HG02840 (cell line): ENCODE measurements around the gene AHDC1.

Experiments
- ATAC-seq: cut with Tn5 transposase; IDR thresholded peaks from one replicate; pipeline ENCODE4 v1.9.1; 2021; ENCODE audit warnings: mild to moderate bottlenecking, moderate library complexity, moderate number of reproducible peaks; ENCODE audit not compliant: unreplicated experiment, low FRiP score

Gene AHDC1

DNA sequence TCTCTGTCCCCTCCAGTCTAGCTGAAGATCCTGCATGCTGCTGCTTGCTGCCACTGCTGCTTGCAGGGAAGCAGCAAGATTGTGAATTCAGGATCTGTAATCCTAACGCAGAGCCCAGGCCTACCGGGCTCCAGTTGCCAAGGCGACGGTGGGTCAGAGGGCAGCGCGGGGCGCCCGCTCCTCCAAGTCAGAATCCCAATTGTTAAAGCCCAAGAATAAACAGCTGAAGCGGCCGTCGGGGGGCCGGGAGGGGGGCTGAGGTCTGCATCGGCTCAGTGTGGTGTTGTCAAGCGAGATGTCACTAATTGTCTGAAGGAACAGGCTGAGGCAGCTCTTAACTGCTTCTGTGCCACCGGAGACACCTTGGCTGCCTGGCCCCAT, 36.8 kb downstream of the AHDC1 start:
- no peak for ATAC-seq

DNA sequence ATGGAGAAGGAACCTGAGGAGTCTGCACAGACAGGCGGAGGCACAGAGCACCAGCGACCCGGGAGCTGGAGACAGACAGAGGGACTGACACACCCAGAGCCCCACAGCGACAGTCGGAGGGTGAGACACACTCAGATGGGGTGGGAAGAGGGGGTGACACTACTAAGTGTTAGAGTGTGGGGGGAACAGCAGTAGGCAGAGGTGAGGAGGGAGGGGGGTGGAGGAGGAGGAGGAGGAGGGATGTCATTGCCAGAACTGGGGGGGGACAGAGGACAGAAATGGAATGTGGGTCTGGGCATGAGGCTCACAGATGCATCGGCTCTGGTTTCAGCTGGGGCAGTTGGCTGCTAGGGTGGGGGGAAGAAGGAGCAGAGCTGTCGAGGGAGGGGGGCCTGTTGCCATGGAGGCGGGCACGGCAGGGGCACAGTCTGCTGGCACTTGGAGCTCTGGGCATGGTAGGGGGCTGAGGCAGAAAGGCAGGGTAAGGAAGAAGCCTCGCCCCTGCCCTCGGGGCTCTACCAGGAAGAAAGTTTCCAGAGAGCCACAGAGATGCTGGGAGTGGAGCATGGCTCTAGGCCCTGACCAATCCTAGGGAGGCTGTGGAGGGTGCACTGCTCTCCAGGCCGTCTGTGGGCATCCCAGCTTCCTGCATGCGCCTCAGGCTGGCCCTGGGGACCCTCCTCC, 37.3 kb downstream of the AHDC1 start:
- ATAC-seq, result no peak

DNA sequence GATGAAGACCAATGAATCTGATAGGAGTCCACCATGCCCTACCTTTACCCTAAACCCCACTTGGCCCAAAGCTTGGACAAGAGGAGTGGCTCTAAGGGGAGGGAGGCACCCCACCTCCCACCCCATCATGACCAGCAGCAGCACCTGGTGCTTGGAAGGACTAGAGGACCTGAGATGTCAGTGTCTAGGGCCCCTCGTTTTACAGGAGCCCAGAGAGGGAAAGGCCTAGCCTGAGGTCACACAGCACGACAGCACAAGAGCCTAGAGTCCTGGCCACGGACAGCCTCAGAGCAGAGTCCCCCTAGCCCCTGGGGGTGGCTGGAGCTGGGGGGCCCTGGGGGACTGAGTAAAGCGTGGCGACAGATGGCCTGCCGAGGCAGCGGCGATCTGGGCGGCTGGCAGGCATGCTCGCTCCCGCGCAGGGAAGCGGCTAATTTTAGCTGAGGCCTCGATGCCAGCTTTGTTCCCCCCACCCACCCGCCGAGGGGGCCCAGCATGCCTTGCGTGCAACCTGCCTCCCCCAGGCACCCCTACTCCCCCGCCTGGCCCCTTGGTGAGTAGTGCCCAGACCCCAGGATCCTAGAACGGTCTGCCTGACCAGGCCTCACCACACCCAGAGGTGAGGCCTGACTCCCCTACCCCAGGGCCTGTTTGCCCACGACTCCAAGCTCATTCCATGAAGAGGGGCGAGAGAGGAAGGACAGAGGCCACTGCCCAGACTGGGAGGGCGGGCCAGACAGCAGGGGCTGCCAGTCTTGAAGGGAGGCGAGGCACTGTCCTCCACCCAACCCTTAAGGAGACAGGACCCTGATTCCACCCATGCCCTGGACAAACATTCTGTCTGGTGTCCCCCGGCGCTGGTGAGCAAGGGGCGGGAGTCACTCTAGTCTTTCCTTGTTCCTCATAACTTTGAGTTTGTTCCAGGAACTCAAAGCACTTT, 39.0 kb downstream of the AHDC1 start:
- ATAC-seq, result no peak

DNA sequence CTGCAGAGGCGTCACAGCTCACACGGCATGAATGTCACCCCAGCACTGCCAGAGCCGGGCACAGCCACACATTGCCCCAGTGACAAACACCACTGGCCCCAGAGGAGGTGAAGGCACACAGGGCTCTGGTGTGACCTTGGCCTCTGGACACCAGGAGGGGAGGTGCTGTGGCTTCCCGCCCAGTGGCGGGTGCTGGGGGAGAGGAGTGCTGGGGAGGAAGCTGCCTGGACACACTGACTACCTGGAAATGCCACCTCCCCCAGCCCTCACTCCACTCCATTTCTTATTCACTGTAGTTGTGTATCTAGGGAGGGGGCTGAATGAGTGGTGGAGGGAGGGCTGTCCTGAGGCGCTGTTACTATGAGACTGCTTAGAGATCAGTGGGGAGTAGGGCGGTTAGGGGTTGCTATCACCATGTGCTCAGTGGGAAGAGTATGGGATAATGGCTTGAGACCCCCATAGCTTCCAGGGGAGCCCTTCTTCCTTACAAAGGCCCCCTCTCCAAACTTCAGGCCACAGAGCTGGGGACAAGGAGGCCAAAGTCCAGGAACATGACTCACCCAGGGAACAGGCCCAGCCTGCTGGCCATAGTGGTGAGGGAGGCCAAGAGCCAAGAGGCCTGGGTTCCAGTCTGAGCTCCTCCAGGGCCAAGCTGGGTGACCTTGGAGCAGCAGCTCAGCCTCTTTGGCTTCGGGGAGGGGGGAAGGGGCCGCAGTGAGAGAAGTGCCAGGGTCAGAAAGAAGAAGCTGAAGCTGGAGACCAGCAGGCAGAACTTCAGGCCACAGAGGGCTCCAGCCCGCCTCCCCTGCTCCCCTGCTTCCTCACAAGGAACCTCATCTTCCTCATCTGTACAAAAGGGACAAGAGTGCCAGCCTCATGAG, 40.1 kb downstream of the AHDC1 start:
- no peak for ATAC-seq

DNA sequence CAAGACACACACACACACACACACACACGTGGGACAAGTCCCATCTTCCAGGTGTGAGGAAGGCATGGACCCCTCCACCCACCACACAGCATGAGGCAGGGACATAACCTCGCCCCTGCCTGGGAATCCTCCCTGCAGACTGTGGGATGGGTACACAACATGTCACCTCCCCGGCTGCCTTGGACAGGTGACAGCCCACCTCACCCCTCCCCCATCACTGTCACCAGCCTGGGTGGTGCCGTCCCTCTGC, 40.7 kb downstream of the AHDC1 start:
- no peak for ATAC-seq

DNA sequence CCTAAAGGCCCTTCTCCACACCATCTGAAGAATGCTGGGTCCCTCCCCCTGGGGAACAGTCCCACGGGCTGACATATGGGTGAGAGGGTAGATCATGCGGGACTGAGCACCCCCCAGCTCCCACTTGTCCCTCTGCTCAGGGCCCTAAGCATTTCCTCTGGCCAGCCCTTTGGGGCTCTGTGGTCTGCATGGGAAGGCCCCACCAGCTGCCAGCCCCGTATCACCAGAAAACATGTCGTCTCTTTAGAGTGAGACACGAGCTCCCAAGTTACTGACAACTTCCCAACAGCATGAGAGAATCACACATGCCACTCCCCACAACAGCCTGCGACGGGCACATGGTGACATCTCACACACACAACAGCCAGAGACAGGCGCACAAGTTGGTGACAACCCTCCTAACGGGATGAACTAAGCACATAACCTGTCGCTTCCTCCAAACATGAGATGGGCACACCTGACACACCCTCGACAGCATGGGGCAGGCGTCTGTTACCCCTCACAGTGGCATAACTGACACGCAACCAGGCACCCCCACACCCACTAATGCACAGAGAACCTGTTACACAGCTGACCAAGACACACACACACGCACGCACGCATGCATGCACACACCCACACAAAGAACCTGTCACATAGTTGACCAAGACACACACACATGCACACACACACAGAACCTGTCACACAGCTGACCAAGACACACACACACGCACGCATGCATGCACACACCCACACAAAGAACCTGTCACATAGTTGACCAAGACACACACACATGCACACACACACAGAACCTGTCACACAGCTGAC, 41.2 kb downstream of the AHDC1 start:
- ATAC-seq, result no peak

DNA sequence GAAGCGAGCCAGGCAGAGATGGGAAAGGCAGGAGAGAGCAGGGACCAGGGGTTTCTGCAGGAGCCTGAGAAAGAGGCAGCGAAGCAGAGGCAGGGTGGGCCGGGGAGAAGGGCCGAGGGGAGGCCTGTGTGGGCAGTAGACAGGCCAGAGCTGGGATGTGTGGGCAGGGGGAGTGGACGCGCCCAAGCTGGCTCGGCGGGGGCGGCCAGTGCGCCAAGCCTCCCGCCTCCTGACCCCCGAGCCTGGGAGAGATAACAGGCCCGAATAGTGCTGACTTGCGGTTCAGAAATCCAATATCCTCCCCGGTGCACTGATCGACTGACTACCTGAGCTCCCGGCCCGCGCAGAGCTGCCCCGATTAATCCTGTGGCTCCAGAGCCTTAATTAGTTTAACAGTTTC, 41.9 kb downstream of the AHDC1 start:
- no peak for ATAC-seq

DNA sequence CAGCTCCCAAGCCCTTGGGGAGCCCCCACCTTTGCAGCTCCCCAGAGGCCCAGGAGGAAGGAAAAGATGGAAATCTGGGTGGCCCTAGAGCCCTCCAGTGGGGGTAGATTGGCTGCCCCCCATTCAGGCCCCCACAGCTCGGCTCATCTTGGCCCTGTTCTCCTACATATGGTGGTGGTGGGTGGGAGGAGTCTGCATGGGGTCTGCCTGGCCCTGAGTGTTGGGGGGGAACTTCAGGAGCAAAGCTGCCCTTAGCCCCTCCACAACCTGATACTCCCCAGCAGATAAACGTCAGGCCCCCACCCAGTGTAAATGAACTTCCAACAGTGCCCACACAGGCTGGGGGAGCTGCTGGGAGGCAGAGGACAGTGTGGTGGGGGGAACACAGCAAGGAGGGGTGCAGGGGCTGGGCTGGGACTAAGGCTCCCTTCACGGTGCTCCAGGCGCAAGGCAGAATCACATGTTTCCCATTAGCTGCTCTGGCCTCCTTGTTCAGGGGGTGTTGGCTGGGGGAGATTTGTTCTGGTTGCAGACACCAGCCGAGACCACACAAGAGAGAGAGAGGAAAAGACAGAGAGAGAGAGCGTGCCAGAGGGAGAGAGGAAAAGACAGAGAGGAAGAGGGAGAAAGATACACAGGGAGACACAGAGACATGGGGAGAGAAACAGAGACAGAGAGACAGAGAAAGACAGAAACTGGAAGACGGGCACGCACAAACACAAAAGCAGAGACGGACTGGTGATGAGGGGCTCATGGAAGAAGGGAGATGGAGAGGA, 42.6 kb downstream of the AHDC1 start:
- ATAC-seq, result no peak

DNA sequence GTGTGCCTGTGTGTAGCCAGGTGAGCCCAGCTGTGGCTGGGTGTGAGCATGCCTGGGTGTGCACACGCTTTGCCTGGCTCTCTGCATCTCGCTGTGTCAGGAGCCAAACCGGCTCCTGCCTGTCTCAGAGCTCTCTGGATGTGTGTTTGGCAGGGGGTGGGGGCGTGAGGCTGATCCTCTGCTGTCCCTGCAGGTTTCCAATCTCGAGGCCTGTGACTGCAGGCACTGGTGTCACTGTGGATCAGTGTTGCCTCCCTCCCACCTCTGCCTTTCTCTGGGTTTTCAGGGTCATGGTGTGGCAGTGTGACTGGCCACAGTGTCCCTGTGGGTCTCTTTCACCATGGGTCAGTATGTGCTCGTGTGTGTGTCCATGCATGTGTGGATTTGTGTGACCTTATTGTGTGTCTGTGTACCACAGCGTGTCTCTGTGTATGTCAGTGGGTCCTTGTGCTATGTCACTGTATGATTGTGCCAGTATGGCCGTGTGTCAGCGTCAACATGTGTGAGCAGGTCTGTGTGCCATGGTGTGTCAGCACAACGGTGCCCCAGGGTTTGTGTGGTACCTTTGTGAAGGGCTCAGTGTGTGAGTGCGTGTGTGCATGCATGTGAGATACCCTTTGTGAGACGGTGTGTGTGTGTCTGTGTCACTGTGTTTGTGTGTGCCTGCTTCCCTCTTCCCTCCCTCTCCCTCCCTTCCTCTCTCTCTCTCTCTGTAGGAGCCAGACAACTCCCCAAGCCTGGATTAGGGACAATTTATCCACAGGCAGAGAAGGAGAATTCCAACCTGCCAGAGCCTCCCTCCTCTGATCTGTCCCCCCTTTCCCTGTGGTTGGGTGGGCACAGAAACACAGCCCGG, 43.4 kb downstream of the AHDC1 start:
- no peak for ATAC-seq

DNA sequence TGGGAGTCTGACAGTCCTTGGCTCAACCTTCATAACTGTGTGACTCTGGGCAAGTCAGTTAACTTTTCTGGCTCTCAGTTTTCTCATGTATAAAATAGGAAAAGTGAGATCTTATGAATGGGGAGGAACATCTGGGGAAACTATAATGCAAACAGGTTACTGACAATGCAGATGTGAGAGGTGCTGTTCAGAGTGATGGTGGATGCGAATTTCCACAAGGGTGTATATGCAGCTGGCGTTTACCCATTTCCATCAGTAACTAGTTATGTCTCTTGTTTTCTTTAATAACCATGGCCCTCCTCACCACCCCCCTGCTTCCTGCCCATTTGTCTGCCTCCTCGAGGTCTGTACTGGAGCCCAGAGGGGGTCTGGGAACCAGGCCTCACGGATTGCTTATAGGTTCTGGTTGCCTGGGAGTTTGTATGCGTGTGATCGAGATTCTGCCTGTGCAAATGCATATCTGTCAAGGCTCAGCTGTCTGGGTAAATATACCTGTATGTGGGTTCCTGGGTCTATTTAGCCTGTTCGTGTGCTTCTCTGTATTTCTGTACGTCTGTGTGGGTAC, 44.4 kb downstream of the AHDC1 start:
- no peak for ATAC-seq

DNA sequence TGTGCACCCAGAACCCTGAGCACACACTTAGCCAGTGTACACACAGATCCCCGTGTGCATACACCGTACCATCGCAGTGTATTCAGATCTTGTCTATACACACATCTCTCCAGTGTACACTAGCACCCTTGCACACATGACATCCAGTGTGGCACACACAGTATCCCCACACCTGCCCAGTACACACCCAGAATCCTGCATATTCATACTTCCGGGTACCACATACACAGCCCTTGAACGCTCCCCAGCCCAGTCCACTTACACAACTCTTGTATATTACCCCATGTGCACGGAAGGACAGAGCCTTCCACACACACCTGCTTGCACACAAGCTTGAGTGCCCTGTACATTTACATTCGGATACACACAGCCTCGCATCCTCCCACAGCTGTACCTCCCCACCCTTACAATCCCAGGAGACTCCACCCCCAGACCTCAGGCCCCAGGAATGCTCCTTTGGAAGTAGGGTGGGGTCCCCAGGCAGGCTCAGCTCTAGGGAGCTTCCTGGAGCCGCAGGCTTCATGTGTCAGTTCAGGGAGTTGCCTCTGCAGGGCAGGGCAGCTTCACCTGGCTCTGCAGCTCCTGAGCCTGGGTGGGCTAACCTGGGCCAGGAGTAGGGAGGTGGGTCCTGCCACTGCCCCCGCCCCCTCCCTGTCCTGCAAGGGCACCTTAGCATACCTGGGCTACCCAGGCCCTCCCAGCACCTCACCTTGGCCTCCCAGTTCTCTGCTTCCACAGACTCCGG, 46.2 kb downstream of the AHDC1 start:
- ATAC-seq, result no peak

DNA sequence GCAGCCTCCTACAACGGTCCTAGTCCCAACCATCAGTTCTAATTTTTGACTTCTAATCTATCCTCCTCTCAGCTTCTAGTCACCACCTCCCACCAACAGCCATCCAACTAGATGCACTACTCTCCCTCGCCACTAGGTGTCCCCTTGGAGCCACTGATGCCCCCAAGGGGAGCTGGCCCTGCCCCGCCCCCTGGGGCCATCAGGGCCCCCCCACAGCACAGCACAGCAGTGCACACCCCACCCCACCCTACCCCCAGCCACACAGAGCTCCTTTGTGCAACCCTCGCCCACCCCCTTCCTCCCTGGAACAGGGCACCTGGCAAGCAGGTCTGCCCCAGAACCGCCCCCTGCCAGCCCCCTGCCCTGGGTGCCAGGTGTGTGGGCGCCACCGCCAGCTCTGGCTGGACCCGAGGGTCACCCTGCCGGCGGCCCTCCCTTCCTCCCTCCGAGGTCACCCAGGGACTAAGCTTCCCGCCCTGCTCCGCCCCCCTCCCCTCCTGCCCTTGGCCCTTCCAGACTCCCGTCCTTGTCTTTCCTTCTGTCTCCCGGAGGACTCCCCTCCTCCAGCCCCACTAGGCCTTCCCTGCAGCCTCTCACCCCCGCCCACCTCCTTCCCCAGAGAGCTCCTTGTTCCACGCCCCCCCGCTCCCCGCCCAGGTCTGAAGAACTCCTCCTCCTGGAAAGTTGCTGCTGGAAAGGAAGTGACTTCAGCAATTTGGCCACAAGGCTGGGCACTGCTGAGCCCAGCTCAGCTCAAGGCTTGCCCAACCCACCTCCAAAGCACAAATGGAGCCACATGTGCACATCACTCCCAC, 47.0 kb downstream of the AHDC1 start:
- no peak for ATAC-seq

DNA sequence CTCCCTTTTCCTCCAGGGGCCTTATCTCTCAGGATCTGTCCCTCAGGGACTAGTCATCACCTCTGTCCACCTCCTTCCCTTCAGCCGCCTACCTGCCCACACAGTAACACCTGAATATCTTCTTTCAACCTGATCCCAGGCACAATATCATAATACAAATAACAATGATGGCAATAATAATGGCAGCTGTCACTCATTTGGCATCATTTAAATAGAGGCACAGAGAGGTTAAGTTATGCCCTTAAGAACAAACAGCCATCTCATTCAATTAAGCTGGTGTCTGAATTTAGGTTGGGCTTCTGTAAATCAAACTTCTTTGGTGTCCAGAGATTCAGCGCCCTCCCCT, 47.5 kb downstream of the AHDC1 start:
- ATAC-seq, result no peak

DNA sequence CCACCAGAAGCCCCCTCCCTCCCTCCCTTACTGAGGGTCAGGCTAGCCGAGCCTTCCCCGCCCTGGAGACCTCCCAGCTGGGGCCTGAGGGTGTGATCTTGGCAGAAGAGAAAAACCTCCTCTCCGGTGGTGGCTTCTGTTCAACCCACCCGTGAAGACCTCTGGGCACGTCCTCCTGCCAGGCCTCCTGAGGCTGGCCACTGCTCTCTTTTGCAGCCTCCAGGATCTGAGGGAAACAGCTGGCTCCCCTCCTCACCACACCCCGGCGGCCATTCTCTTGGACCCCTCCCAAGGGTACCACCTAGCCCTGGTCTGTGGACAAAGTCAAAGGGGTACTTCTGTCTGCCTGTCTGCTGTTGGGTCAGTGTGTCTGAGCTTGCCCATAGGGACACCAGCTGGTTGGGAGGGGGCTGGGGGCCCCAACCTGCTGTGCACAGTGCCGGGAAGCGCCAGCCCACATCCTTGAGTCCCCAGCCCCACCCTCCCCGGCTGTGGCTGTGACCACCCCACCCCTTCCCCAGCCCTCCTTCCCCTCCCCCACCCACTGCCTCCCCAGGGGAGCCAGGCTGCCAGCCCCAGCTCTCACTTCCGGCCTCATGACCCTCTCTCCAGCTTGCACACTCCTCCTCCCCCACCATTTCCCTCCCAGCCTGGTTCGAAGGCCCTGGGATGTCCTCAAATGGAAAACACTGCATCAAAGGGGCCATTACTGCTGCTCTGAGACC, 48.1 kb downstream of the AHDC1 start:
- no peak for ATAC-seq

DNA sequence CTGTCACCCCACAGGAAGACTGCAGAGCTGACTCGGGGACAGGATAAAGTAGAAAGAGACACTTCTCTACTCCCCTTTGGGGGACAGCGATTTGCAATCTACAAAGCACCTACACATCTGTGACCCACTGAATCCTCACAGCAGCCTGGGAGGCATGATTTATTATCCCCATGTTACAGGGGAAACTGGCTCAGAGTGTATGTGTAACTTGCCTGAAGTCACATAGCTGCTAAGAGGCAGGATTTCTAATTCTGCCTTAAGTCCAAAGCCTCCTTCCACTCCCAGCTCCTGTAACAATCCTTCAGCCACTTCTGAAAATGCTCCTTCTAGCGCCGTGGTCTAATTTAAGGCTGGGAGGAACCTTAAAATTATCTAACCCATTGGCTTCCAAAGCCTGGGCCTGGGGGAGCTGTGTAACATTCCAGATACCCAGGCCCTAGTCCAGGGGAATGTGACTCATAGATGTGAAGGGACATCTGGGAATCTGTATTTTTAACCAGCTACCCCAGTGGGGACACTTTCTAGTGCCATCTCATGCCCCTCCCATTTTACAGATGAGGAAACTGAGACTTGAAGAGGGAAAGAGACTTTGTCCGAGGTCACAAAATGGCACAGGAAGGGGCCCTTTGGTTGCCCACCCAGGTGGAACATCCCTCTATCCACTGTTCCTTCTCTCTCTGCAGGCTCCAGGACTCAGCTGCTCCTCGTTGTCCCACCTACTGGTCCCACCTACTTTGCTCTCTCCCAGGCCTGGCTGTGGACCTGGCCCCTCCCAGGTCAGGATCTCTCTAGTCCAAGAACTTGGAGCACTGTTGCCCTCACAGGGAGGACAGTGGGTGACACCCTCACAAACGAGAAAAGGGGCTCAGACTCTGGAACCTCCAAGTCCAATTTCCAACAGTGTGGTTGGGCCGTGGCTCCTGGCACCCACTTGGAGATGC, 48.9 kb downstream of the AHDC1 start:
- no peak for ATAC-seq
